ENCODE measurements around the gene CCDC78.
A peak's percentile ranks its signal among the peaks of the same experiment; 100 is the strongest.
"Not testable (repeated sequence)": the region's sequence is repeated elsewhere in the genome, so short reads cannot be mapped to it uniquely, and the experiment has no call there.

The CCDC78 gene

GRCh38 chr16:691242-691641, 35.0 kb downstream of the CCDC78 start:
- not testable (repeated sequence) for DNase-seq

- DNase-seq: no peak
These were observed 36.9 kb downstream of the CCDC78 start for GRCh38 chr16:689175-689897.

- no peak for DNase-seq
These were observed 38.7 kb downstream of the CCDC78 start for GRCh38 chr16:687499-687898.

DNA sequence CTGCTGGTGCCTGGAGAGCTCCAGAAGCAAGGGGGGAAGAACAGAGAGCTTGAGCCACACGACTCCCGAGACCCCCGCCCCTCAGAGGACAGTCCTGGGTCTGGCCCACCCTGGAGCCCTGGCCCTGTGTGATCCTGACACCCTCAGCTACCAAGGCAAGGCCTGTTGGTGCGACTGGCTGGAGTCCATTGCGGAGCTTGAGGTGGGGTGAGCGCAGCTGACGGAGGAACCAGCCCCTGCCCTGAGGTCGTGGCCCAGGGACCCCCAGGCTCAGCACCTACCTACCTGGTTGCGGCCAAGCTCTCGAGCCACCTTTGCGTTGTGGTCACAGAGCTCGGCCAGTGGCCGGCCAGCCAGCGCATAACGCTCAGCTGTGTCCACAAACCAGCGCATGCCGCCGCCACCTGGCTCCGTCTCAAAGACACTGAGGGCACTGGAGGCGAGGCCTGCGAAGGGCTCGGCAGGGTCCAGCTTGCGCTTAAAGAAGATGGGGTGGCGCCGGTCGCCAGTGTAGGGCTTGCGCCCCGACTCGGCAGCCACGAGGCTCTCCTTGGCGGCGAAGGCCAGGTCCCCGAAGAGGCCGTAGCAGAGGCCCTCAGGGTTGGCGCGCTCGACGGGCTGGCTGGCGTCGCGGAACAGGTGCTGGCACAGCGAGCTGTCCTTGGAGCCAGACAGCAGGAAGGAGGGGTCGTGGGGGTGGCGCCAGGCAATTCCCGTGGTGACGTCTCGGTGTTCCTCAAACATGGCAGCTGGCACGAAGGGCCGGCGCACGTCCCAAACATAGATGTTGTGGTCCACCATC, 39.6 kb downstream of the CCDC78 start:
- DNase-seq: no peak

DNA sequence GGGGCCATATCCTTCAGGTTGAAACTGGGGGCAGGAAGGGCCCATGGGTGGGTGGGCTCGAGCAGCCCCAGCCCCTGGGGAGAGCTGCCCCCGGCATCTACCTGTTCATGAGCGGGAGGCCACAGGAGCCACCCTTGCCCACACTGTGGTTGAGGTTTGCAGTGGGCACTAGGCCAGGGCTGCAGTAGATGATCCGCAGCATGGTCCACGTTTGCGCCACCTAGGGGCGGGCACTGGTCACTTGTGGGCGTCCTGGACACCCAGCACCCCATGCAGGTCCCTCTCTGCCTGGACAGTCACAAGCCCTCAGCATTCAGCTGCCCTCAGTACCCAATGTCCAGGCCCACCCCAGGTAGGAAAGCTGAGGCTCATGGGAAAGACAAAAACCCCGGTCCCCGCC, 40.3 kb downstream of the CCDC78 start:
- DNase-seq: no peak

DNA sequence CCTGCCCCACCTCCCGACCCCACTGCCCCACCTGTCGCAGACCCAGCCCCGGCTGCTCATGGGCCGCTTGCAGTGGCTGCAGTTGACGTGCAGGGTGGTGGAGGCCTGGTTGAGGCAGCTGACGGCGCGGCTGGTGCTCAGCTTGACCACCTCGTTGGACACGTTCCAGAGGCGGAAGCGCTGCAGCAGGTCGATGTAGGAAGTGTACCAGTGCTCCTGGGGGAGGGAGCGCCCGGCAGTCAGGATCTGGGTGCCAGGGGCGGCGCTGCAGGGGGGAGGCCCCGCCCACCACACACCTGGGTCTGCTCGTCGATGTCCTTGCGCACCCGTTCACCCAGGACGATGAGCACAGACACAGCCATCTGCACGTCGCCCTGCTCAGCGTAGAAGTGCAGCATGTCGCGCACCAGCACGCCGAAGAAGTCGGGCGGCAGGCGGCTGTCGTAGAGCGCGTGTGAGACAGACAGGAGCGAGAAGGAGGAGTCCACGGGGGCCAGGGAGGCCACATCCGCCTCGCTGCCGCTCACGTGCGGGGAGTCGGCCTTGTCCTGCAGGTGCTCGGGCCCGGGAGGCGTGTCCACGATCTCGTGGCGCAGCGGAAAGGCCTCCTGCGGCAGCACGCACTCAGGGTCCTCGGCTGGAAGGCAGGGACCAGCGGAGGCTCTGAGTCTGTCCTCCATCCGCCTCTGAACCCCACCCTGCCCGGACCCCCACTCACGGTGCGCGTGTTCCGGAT, 41.1 kb downstream of the CCDC78 start:
- no peak for DNase-seq

DNA sequence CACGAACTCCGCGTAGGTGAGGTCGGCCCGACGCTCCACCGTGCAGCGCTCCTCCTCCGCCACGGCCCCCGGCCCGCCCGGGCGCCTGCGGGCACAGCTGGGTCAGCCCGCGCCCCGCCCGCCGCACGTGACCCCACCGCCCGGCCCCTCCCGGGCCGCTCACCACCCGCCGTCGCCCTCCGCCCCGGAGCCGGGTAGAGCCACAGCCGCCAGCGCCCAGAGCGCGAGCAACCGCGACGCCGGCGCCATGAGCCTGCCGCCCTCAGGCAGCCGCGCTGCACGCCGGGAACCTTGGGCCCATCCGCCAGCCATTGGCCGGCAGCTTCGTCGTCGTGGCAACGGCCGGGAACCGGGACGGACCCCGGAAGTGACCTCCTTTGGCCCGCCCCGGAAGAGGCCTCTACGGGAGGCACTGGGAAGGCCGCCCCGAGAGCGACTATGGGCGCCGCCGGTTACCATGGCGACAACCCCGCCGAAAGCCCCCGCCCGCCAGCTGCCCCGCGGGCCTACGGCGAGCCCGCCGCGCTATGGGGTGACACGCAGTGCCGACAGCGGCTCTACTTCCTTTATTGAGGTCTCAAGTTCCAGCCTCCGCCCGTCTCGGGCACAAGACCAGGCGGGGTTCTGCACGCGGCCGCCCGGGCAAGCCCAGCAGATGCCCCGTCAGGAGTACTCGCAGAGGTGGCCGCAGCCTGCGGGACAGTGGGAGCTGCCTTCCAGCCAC, 42.0 kb downstream of the CCDC78 start, which contains the start of gene JMJD8:
Gene JMJD8 (minus strand): TSS at position 264 of the 724 bp plus-strand sequence. CDS start 15 bp downstream, at position 249.
- DNase-seq: peak; percentile 80

- no peak for DNase-seq
These were observed 42.7 kb downstream of the CCDC78 start for GRCh38 chr16:683396-684070.

DNA sequence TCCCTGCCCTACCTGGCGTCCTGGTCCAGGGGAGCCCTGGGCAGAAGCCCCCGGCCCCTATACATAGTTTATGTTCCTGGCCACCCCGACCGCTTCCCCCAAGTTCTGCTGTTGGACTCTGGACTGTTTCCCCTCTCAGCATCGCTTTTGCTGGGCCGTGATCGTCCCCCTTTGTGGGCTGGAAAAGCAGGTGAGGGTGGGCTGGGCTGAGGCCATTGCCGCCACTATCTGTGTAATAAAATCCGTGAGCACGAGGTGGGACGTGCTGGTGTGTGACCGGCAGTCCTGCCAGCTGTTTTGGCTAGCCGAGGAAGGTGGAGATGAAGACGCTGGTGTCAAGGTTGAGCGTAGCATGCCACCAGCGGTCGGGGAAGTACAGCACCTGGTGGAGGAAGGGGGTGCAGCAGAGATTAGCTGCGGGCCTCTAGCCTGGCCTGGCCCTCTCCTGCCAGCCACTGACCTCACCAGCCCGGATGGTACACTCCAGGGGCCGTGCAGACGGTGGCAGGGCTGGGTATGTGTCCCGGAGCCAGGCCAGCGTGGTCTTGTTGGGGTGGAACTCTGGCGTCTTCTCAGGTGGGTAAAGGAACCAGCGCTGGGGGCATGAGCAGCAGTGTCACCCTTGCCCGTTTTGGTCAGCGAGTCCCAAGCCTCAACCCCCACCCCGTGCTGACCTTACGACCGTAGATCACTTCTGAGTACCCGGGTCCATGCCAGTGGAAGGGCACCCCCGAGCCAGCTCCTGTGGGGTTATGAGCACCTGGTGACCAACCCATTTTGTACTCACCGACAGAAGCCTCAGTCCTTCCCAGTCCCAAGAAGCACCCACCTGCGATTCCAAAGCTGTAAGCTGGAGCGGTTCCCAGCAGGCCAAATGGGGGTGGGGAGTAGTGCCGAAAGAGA, 43.5 kb downstream of the CCDC78 start:
- DNase-seq: no peak

- DNase-seq: no peak
These were observed 44.4 kb downstream of the CCDC78 start for GRCh38 chr16:681746-682427.

- DNase-seq: no peak
These were observed 45.1 kb downstream of the CCDC78 start for GRCh38 chr16:680967-681745.

GRCh38 chr16:680625-680945, 45.7 kb downstream of the CCDC78 start:
- no peak for DNase-seq

GRCh38 chr16:679814-680624, 46.2 kb downstream of the CCDC78 start, which contains the start of gene STUB1:
Gene STUB1 (plus strand): TSS chr16:680410. CDS start chr16:680526, 116 bp downstream.
- DNase-seq: peak; percentile 48

- peak; percentile 34 for DNase-seq
These were observed 47.1 kb downstream of the CCDC78 start for GRCh38 chr16:678858-679813.

DNA sequence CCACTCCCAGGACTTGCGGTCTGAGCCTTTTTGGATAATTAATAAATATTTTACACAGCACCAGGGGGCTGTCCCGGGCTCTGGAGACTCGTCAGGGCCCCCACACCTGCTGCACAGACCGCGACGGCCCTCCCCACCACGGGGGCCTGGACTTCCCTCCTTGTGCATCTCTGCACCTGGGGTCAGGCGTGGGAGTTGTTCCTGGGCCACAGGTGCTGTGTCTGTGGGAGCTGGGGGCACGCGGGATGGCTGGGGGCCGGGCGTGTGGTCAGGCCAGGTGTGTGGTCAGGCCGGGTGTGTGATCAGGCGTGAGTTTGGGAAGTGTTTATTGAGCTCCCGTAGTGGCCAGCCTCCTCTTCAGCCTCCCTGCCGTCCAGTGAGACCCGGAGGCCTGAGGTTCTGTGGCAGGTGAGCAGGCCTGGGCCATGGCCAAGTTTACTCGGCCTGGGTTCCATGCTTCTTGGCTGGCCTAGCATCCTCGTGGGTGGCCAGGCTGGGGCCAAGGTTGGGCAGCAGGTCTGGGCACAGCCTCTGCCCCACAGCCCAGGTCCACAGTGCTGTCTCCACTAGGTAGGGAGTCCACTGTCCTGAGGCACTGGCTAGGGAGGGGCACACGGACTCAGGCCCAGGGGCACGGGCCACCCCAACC, 47.9 kb downstream of the CCDC78 start:
- DNase-seq: no peak

DNA sequence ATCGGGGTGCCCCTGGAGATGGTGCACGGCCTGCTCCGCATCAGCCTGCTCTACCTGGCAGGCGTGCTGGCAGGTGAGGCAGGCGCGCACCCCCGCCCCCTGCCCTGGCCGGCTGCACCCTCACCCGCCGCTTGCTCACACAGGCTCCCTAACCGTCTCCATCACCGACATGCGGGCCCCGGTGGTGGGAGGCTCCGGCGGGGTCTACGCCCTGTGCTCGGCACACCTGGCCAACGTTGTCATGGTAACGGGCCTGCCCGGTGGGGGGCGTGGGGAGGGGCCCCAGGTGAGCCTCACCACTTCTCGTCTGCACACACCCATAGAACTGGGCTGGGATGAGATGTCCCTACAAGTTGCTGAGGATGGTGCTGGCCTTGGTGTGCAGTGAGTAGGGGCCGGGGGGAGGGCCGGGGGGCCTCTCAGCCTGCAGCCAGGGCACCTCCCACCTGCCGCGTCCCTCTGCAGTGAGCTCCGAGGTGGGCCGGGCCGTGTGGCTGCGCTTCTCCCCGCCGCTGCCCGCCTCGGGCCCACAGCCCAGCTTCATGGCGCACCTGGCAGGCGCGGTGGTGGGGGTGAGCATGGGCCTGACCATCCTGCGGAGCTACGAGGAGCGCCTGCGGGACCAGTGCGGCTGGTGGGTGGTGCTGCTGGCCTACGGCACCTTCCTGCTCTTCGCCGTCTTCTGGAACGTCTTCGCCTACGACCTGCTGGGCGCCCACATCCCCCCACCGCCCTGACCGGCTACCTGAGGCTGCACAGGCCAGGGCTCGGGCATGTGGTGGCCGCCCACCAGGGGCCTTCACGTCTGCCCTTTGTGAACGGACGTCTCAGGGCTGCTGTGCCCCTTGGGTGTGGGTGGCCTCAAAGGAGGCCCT, 48.7 kb downstream of the CCDC78 start:
- DNase-seq: no peak

Measured in NCI-H1694 (cell line).